ENCODE measurements around the gene CCDC167.
"Not testable (repeated sequence)": the region's sequence is repeated elsewhere in the genome, so short reads cannot be mapped to it uniquely, and the experiment has no call there.

CCDC167 gene

GRCh38 chr6:37460805-37461204, 38.9 kb downstream of the CCDC167 start:
- DNase-seq: no peak

DNA sequence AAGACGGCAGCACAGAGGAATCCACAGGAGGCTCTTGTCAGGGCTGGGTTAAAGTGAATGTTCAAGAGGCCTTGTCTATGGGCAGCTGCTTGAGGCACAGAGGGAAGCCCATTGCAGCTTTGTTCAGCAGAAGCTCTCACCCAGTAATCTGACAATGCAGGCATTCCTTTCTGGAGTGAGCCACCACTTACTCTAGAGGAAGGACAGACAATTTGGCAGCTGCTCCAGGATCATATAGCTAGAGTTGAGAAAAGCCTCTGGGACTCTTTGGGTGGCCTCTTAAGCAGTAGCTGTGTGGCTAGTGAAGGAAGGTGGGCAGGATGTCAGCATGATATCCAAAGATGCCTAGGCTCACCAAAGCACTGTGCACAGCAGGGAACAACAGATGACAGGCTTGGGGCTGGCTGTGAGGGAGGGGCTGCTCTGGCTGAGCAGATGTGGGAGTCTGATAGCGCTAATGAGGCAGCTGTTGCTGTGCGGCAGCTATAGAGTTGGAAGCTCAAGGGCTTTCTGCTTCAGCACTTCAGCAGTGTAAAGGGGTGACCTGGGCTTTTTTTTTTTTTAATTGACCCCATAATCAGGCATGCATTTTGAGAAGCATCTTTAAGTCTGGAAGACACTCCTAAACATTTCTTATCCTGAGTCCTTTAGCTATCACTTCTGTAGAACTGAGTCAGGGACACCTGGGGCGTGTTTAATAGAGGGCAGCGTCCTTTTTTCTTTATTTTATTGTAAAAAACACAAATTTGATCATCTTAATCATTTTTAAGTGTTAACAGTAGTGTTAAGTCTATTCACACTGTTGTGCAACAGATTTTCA, 39.5 kb downstream of the CCDC167 start:
- peak; percentile 96 for DNase-seq

GRCh38 chr6:37456816-37457560, 42.7 kb downstream of the CCDC167 start:
- no peak for DNase-seq

DNA sequence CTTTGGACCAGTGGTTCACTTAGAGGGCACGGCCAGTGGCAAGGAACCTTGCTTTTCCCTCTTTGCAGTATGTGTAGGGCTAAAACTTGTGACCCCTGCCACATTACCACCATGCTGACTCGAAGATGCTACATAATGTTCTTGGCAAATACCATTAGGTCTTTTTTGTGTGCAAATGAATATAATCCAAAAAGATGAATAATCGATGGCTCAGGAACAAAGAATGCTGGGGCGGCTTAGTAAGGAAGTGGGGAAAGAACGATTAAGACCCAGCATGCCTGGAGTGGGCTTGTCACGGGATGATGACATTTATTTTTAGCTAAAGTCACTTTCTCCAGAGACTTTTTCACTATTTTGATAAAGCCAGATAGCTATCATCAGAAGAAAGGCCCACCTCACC, 43.6 kb downstream of the CCDC167 start:
- no peak for DNase-seq

GRCh38 chr6:37454420-37455140, 45.1 kb downstream of the CCDC167 start:
- no peak for DNase-seq

GRCh38 chr6:37452522-37452921, 47.2 kb downstream of the CCDC167 start:
- no peak for DNase-seq

DNA sequence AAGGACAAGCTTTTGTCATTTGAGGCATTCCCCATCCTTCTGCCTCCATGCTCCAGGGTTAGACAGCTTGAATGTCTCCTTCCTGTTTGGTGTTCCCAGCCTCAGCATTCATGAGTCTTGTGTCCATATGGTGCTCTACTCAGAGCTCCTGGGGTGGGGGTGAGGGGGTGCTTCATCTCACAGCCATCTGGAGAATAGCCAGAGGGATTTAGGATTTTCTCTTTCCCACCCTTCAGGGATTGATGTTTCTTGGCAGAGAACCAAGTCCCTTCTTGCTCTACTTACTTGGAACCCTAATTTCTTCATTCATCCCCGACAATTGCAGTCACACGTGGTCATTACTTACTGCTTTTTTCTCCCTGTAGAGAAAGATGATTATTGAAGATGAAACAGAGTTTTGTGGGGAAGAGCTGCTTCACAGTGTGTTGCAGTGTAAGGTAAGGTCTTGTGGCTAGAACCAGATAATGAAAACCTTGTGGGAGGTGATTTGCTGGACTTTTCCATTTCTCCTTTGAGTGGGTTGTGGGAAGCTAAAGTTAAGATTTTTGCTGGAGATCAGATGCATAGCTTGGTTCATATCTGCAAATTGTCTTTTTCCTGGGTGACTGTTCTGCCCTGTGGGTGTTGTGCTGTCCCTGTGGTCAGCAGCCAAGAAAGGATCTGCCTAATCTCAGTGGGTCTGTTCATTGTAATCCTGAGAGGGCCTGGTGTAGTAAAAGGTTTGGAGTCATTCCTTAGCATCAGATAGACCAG, 48.1 kb downstream of the CCDC167 start:
- peak; percentile 96 for DNase-seq

DNA sequence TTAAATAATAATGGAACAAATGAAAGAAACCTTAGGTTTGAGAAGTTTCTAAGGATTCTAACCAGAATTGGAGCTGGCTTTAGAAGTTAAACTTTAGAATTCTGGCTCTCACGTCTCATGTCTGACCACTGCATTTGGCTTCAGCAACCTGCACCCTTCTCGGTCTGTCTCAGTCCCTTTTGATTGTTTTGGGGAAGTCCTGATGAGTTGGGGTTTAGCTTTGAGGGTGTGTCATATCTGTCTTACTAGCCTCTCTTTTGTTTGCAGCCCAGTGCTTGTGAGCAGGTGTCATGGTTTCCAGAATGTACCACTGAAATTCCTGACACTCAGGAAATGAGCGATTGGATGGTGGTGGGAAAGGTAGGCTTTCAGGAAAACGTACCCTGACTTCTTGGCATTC, 49.7 kb downstream of the CCDC167 start:
- DNase-seq: no peak

DNA sequence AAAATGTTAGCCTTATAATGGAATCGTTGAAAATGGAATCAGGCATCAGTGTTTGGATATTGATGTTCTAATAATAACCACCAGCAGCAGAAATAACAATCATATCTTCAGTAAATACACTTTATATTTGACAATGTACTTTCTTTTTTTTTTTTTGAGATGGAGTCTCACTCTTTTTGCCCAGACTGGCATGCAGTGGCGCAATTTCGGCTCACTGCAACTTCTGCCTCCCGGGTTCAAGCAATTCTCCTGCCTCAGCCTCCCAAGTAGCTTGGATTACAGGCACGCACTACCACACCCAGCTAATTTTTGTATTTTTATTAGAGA, 56.5 kb downstream of the CCDC167 start:
- not testable (repeated sequence) for DNase-seq

DNA sequence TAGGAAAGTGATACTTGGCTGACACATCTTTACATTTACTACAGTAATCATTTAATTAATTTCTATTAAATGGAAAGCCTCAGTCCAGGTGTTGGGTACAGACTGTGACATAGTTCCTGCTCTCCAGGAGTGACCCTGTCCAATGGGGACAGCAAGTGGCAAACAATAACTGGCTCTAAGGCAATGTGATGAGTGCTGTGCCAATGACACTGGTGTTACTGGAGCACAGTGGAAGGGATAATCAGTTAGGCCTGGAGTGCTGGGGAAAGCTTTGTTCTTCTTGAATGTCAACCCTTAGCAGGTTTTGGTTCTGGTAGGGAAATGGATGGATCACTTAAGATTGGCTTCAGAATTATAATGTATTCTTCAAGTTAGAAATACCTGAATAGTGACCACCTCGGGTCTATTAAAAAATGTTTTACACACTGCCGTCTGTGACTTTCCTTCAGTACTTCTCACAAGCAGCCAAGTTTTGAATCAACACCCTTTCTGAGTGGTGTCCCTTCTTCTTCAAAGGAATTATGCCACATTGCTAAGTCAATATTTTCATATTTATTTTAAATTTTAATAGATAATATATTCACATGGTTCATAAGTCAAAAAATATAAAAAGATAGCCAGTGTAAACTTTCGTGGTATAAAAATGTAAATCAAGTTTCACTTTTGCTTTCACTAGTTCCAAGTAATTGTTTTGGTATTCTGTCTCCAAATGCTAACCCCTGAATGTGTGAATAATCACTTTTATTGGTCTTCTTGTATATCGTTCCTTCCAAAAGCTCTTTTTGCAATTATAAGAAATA, 57.1 kb downstream of the CCDC167 start:
- no peak for DNase-seq

DNA sequence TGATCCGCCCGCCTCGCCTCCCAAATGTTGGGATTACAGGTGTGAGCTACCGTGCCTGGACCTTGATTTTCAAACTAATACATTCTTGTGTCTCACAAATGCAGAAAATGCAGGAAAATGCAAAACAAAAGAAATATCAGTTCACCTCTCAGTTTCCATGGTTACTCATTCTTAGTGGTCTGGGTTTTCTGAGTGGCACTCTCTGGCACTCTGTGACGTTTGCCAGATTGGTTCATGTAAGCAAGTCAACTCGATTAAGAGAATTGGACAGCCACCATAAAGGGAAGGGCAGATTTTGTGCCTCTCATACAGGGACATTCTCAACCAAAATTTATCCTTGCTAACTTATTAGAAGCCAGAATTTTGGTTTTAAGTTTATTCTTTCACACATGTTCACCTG, 58.0 kb downstream of the CCDC167 start:
- no peak for DNase-seq

GRCh38 chr6:37438930-37439329, 60.8 kb downstream of the CCDC167 start:
- DNase-seq: no peak

DNA sequence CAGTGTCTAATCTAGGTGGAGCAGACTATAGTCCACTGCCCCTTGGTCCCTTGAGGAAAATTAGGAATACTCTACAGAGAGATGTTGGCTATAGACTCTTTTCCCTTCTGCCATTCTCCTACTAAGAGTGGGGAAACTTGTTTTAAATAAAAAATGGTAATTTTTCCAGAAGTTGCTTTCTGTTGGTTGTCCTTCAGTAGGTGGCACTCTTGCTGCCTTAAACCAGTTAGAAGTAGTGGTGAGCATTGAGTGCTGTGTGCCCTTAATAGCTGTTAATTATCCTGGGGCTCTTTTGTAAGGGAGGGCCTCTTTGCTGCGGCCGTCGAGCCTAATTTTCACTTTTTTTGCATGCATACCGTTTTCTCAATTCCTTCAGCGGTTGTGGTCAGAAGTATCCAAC, 63.9 kb downstream of the CCDC167 start:
- DNase-seq: peak; percentile 21

- peak; percentile 43 for DNase-seq
These were observed 64.3 kb downstream of the CCDC167 start for GRCh38 chr6:37435373-37435772.

DNA sequence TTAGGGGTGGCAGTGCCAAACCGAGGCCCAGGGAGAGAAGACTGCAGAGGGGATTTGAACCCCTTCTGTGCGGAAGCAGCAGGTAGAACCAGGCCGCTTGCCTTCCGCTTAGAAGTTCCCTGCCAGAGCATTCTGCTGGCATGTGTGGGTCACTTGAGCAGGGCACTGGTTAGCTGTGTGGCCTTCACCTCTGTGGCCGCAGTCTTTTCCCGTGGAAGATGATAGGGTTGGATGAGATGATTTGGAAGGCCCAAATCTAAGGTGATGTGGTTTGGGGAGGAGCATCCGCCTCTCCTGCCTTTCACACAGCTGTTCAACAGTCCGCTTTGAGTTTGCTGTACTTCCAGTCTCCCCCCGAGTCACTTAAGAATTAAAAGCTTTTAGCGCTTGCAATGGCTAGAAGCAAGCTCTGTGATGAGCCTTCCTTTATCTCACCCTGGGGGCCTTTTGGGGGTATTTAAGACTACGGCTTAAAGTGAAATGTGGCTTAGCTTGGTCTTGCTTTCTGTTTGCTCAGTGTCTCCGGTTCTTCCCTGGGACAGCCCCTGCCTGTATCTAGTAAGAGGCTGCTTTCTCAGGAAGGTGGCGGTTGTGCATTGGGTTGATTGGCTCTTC, 65.9 kb downstream of the CCDC167 start:
- DNase-seq: peak; percentile 60

Measured in NCI-H69 (cell line).